Astrocyte (in vitro differentiated cells and primary cell): ENCODE data around the gene HOXA1. TPM values are rescaled to one million over a fixed set of nuclear protein-coding genes. Genes with fewer than 3 reads are reported as not detected.

Experiments used
- DNase-seq: peaks from one replicate; pipeline ENCODE4 v3.0.0-alpha.2; 2010; ENCODE audit warnings: low read depth
- FAIRE-seq: peaks from 2 replicates; lab custom pipeline; 2011; peaks lifted over from hg19 to GRCh38; lab: Jason Lieb, UNC
- H2AFZ ChIP-seq: 2 replicates; pipeline ENCODE4 v1.6.0; 2012; ENCODE audit warnings: low read depth, low read length, inconsistent platforms
- H3K27ac ChIP-seq: 2 replicates; pipeline ENCODE4 v1.5.1; 2011; ENCODE audit warnings: low read depth, low read length, inconsistent platforms
- H3K27me3 ChIP-seq: 2 replicates; pipeline ENCODE4 v1.6.0; 2011; ENCODE audit warnings: low read length, inconsistent platforms; ENCODE audit not compliant: insufficient read depth
- H3K36me3 ChIP-seq: 2 replicates; pipeline ENCODE4 v1.5.1; 2011; ENCODE audit warnings: low read length, inconsistent platforms; ENCODE audit not compliant: insufficient read depth
- H3K4me1 ChIP-seq: 2 replicates; pipeline ENCODE4 v1.5.1; 2011; ENCODE audit warnings: low read length, inconsistent platforms; ENCODE audit not compliant: insufficient read depth
- H3K4me2 ChIP-seq: 2 replicates; pipeline ENCODE4 v1.6.0; 2012; ENCODE audit warnings: low read length, inconsistent platforms
- H3K4me3 ChIP-seq: 2 replicates; pipeline ENCODE4 v1.5.1; 2011; ENCODE audit warnings: low read depth, mild to moderate bottlenecking, low read length, inconsistent platforms; ENCODE audit not compliant: insufficient read depth
- H3K79me2 ChIP-seq: 2 replicates; pipeline ENCODE4 v1.6.0; 2012; ENCODE audit warnings: mild to moderate bottlenecking, low read length, inconsistent platforms; ENCODE audit not compliant: insufficient read depth
- H3K9ac ChIP-seq: 2 replicates; pipeline ENCODE4 v1.6.0; 2012; ENCODE audit warnings: mild to moderate bottlenecking, low read length, inconsistent platforms
- H3K9me3 ChIP-seq: 2 replicates; pipeline ENCODE4 v1.5.1; 2012; ENCODE audit warnings: low read depth, mild to moderate bottlenecking, low read length, inconsistent platforms; ENCODE audit not compliant: insufficient read depth
- H4K20me1 ChIP-seq: 2 replicates; pipeline ENCODE4 v1.6.0; 2012; ENCODE audit warnings: low read length, inconsistent platforms; ENCODE audit not compliant: insufficient read depth
- H3K27ac Mint-ChIP-seq: one replicate; pipeline ENCODE4 v1.8.0; 2021; ENCODE audit warnings: mild to moderate bottlenecking, mixed read lengths; ENCODE audit not compliant: unreplicated experiment
- H3K27me3 Mint-ChIP-seq: one replicate; pipeline ENCODE4 v1.8.0; 2021; ENCODE audit warnings: low read depth, mixed read lengths; ENCODE audit not compliant: unreplicated experiment
- H3K36me3 Mint-ChIP-seq: one replicate; pipeline ENCODE4 v1.8.0; 2021; ENCODE audit warnings: low read depth, mixed read lengths; ENCODE audit not compliant: unreplicated experiment
- H3K4me1 Mint-ChIP-seq: one replicate; pipeline ENCODE4 v1.8.0; 2021; ENCODE audit warnings: low read depth, mixed read lengths; ENCODE audit not compliant: unreplicated experiment
- H3K4me3 Mint-ChIP-seq: one replicate; pipeline ENCODE4 v1.8.0; 2021; ENCODE audit warnings: mild to moderate bottlenecking, moderate library complexity, mixed read lengths; ENCODE audit not compliant: unreplicated experiment
- H3K9me3 Mint-ChIP-seq: one replicate; pipeline ENCODE4 v1.8.0; 2021; ENCODE audit warnings: mild to moderate bottlenecking, mixed read lengths; ENCODE audit not compliant: unreplicated experiment
- CTCF ChIP-seq: IDR thresholded peaks from 2 replicates; pipeline ENCODE4 v1.5.1; 2011; ENCODE audit warnings: low read depth, mild to moderate bottlenecking, inconsistent platforms, low read length, moderate library complexity; ENCODE audit not compliant: insufficient read depth
- EZH2 ChIP-seq: IDR thresholded peaks from 2 replicates; pipeline ENCODE4 v1.6.1; 2012; ENCODE audit warnings: mild to moderate bottlenecking, low read length, inconsistent platforms; ENCODE audit not compliant: insufficient read depth
- total RNA-seq: library from RNA; stranded (reverse); gene quantifications from 2 replicates; pipeline ENCODE4 v1.2.1, GENCODE V29; 2021

Gene HOXA1
- total RNA-seq, 1 donor from 2014 or later, result 0.23 TPM

- H3K36me3 Mint-ChIP-seq, result no peaks in the 10 kb centered on the region
- H3K27me3 ChIP-seq, result peaks cover 82% of the 10 kb centered on the region
- H3K27ac ChIP-seq, result peak overlapping the region; percentile 34
These were observed 38.6 kb upstream of the HOXA1 start for GRCh38 chr7:27134392-27134791.

GRCh38 chr7:27133409-27134231, 37.8 kb upstream of the HOXA1 start:
- H3K4me1 Mint-ChIP-seq, result no peaks in the 10 kb centered on the region
- no peak overlapping the region for H2AFZ ChIP-seq
- peaks cover 82% of the 10 kb centered on the region for H3K27me3 ChIP-seq
- peaks cover 6% of the 10 kb centered on the region for H3K4me1 ChIP-seq
- no peak overlapping the region for H3K4me3 ChIP-seq
- FAIRE-seq, result no peak
- H3K27ac Mint-ChIP-seq, result no peak overlapping the region
- DNase-seq, result peak; percentile 8
- H3K36me3 ChIP-seq, result no peaks in the 10 kb centered on the region
- no peaks in the 10 kb centered on the region for H3K36me3 Mint-ChIP-seq
- peak overlapping the region; percentile 14 for H3K4me2 ChIP-seq
- H4K20me1 ChIP-seq, result no peaks in the 10 kb centered on the region
- H3K27ac ChIP-seq, result peak overlapping the region; percentile 34
- H3K79me2 ChIP-seq, result no peaks in the 10 kb centered on the region
- H3K9me3 Mint-ChIP-seq, result peaks cover 24% of the 10 kb centered on the region
- H3K9ac ChIP-seq, result no peak overlapping the region
- H3K4me3 Mint-ChIP-seq, result no peak overlapping the region
- peaks cover 88% of the 10 kb centered on the region for H3K27me3 Mint-ChIP-seq
- no peaks in the 10 kb centered on the region for H3K9me3 ChIP-seq
- TF ChIP-seq EZH2, result no peak
- no peak for TF ChIP-seq CTCF

More at GRCh38 chr7:27134392-27134791, 38.6 kb upstream of the HOXA1 start:
- H3K4me2 ChIP-seq, result peak overlapping the region; percentile 14
- Mint-ChIP-seq H3K27ac (no peak overlapping the region), H3K4me1 (no peaks in the 10 kb centered on the region), H3K27me3 (peaks cover 86% of the 10 kb centered on the region), H3K9me3 (peaks cover 24% of the 10 kb centered on the region), H3K4me3 (no peak overlapping the region)
- H3K9ac ChIP-seq, result no peak overlapping the region
- H3K36me3 ChIP-seq, result no peaks in the 10 kb centered on the region
- peaks cover 6% of the 10 kb centered on the region for H3K4me1 ChIP-seq
- FAIRE-seq (peak; percentile 43), DNase-seq (peak; percentile 94)
- no peaks in the 10 kb centered on the region for H4K20me1 ChIP-seq
- H3K79me2 ChIP-seq, result no peaks in the 10 kb centered on the region
- H3K9me3 ChIP-seq, result no peaks in the 10 kb centered on the region
- H2AFZ ChIP-seq, result no peak overlapping the region
- TF ChIP-seq EZH2, result no peak
- TF ChIP-seq CTCF, result no peak
- no peak overlapping the region for H3K4me3 ChIP-seq

GRCh38 chr7:27132978-27133377, 37.2 kb upstream of the HOXA1 start:
- no peak overlapping the region for H3K4me3 ChIP-seq
- H3K36me3 ChIP-seq, result no peaks in the 10 kb centered on the region
- TF ChIP-seq EZH2, result no peak
- no peak for TF ChIP-seq CTCF
- Mint-ChIP-seq H3K4me3 (no peak overlapping the region), H3K36me3 (no peaks in the 10 kb centered on the region), H3K4me1 (no peaks in the 10 kb centered on the region), H3K27me3 (peaks cover 88% of the 10 kb centered on the region), H3K9me3 (peaks cover 26% of the 10 kb centered on the region), H3K27ac (no peak overlapping the region)
- H3K9me3 ChIP-seq, result no peaks in the 10 kb centered on the region
- no peak for FAIRE-seq
- DNase-seq, result no peak
- H3K79me2 ChIP-seq, result no peaks in the 10 kb centered on the region
- H3K27ac ChIP-seq, result no peak overlapping the region
- H3K27me3 ChIP-seq, result peaks cover 82% of the 10 kb centered on the region
- no peak overlapping the region for H2AFZ ChIP-seq
- H4K20me1 ChIP-seq, result no peaks in the 10 kb centered on the region
- peaks cover 6% of the 10 kb centered on the region for H3K4me1 ChIP-seq
- no peak overlapping the region for H3K9ac ChIP-seq
- no peak overlapping the region for H3K4me2 ChIP-seq
